Head of caudate nucleus (tissue), 42 donors: ENCODE results near the gene NRXN2.

ENCODE experiments used
- DNase-seq, 42 donors: peaks; one replicate each; pipeline versions ENCODE4 v3.0.0 to v3.0.0-alpha.2; 2020 to 2021; ENCODE audit warnings: mixed read lengths in 7 of 42
- intact Hi-C: fragments of 100-400 bp; cut with DNase I; formaldehyde crosslinking; loops from one replicate; pipeline ENCODE4 v1.15.0; 2022

NRXN2 gene

GRCh38 chr11:64690235-64690634 lies 32.8 kb downstream of the NRXN2 start:
- intact Hi-C loops = no loop called here
- no peak for DNase-seq

GRCh38 chr11:64688534-64688982 lies 34.4 kb downstream of the NRXN2 start:
- DNase-seq = peak; percentile 89 to 97 (median 94)
- intact Hi-C loops = loop anchor here (5.0 kb wide), 1 partner anchor 36 kb away; no protein-coding TSS in a partner anchor

- DNase-seq = peak in 23 of 42 donors; percentile 9 to 67 (median 42)
- intact Hi-C loops = loop anchor here (5.0 kb wide), 1 partner anchor 36 kb away; no protein-coding TSS in a partner anchor
Measured at GRCh38 chr11:64687643-64688533, 35.1 kb downstream of the NRXN2 start.

GRCh38 chr11:64687204-64687603 lies 35.8 kb downstream of the NRXN2 start:
- intact Hi-C loops = loop anchor here (5.0 kb wide), 1 partner anchor 35 kb away; no protein-coding TSS in a partner anchor
- peak; percentile 89 to 99 (median 97) for DNase-seq

GRCh38 chr11:64686466-64687170 lies 36.4 kb downstream of the NRXN2 start:
- intact Hi-C loops = loop anchor here (5.0 kb wide), 1 partner anchor 34 kb away; no protein-coding TSS in a partner anchor

GRCh38 chr11:64685536-64685935 lies 37.5 kb downstream of the NRXN2 start:
- DNase-seq = no peak
- intact Hi-C loops = loop anchor here (5.0 kb wide), 1 partner anchor 33 kb away; no protein-coding TSS in a partner anchor

More at GRCh38 chr11:64686466-64687170, 36.4 kb downstream of the NRXN2 start:
- DNase-seq = peak in 3 of 42 donors; percentile 14 to 30 (median 24)

GRCh38 chr11:64684357-64684756 lies 38.6 kb downstream of the NRXN2 start:
- peak in 36 of 42 donors; percentile 15 to 85 (median 56) for DNase-seq
- intact Hi-C loops = no loop called here

- intact Hi-C loops = no loop called here
- DNase-seq = no peak
Measured at GRCh38 chr11:64681171-64681570, 41.8 kb downstream of the NRXN2 start.

GRCh38 chr11:64679846-64680245 lies 43.2 kb downstream of the NRXN2 start:
- intact Hi-C loops = no loop called here
- DNase-seq = no peak

GRCh38 chr11:64677441-64678023 lies 45.5 kb downstream of the NRXN2 start:
- intact Hi-C loops = no loop called here
- no peak for DNase-seq

- intact Hi-C loops = no loop called here
- no peak for DNase-seq
Measured at GRCh38 chr11:64676261-64676615, 46.8 kb downstream of the NRXN2 start.

GRCh38 chr11:64675450-64676260 lies 47.3 kb downstream of the NRXN2 start:
- peak; percentile 30 to 88 (median 68) for DNase-seq
- intact Hi-C loops = no loop called here

- intact Hi-C loops = no loop called here
- DNase-seq = no peak
Measured at GRCh38 chr11:64674774-64675173, 48.2 kb downstream of the NRXN2 start.

- intact Hi-C loops = no loop called here
- no peak for DNase-seq
Measured at GRCh38 chr11:64673279-64673678, 49.7 kb downstream of the NRXN2 start.

GRCh38 chr11:64672875-64673274 lies 50.1 kb downstream of the NRXN2 start:
- no peak for DNase-seq
- intact Hi-C loops = no loop called here

- intact Hi-C loops = no loop called here
- no peak for DNase-seq
Measured at GRCh38 chr11:64670975-64671374, 52.0 kb downstream of the NRXN2 start.

GRCh38 chr11:64667154-64667745 lies 55.7 kb downstream of the NRXN2 start:
- intact Hi-C loops = no loop called here

GRCh38 chr11:64665411-64665821 lies 57.6 kb downstream of the NRXN2 start:
- DNase-seq = no peak

More at GRCh38 chr11:64667154-64667745, 55.7 kb downstream of the NRXN2 start:
- DNase-seq = no peak

More at GRCh38 chr11:64665411-64665821, 57.6 kb downstream of the NRXN2 start:
- intact Hi-C loops = no loop called here
